Brain pericyte (primary cell): ENCODE measurements around the gene PPM1H.

Source experiments
- DNase-seq: peaks from one replicate; pipeline ENCODE4 v3.0.0-alpha.2; 2012; ENCODE audit warnings: low read depth, low spot score

PPM1H gene

DNA sequence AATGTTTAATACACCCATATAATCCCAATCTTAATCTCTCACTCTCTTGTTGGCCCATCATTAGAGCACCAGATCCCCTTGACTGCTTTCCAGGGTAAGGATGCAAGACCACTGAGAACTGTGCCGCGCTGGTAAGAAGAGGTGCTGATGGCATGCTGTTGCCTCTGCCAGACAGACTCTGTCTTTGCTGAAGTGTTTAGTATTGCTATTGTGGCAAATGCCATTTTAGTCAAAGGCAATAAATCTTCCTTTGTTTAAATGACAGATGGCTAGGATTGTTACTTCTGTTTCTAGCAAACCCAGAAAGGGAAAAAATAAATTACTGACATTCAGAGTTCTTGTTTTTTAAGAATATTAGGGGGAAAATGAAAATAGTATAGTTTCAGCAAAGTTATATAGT is 316.0 kb downstream of the PPM1H start:
- no peak for DNase-seq

DNA sequence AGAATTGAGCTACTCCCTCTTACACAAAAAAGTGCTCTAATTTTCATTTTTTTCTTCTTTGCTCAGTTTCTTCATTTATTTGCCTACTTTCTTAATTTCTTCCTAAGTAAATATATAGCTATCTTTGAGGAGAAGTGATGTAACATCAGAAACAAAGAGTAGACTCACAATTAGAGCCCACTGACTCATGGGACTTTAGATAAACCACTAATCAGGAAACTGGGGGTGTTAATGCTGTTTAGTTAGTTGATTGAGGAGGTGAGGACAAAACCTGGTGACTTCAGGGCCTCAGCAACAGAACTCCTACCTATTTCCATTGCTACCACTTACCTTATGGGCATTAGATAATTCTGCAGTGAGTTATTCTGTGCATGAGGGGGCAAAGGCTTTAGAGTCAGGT is 316.6 kb downstream of the PPM1H start:
- no peak for DNase-seq

DNA sequence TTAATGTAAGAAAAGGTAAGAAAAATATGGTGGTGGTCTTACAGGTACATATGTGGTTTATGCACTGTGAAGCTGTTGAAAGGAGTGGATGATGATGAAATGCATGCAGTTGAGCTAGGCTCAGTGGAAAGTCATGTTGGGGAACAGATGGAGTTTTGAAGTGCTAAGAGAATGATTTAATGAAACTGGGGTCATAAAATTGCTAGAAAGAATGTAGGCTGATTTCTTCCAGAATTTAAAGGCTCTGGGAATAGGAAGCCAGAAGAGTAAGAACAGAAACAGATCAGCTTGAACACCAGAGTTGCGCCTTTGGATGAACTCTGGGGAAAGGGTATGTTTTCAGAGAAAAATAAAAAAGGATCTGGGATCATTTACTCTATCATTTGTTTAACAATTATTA is 321.9 kb downstream of the PPM1H start:
- DNase-seq: no peak

DNA sequence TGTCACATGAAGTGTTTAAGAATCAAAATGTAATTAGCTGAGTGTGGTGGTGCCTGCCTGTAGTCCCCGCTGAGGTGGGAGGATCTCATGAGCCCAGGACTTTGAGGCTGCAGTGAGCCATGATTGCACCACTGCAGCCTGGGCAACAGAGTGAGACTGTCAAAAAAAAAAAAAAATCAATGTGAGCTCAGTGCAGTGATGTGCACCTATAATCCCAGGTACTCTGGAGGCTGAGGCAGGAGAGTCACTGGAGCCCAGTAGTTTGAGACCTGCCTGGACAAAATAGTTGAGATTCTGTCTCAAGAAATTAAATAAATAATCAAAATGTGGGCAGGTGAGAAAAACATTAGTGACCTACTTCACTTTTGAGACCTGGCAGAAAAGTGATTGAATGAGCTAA is 328.3 kb downstream of the PPM1H start:
- no peak for DNase-seq

DNA sequence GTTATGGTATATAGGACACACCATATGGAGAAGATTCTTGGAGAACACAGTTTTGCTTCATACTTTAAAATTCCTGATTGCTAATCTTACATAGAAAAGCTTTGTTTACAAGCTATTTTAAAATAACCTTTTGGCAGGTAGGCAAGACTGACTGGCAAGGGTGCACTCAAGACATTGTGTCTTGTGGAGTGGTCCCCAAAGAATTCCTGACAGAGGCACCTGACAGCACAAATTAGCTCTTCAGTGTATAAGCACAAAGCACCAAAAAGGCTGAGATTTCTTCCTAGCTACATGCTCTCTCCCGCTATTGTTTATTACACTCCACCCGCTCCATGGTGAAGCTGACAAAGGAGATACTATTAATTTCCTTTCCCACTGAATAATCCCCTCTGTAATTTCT is 329.0 kb downstream of the PPM1H start:
- DNase-seq: no peak

DNA sequence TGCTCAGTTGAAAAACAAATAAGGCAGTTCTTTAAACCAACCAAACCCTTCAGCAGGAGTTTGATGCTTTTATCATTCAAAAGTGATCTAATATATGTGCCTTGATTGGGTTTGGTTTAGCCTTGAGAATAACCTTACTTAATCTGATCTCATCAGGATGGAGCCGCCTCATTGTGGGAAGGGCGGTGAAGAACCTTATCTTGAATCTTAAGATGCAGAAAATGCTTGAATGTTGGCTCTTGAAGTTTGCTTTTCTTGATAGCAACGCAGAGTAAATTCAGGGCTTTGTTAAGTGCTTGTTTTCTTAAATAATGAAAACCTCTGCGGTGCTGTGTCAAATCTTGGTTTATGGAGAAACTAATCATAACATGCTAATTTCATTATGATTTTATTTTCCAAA is 330.1 kb downstream of the PPM1H start:
- DNase-seq: no peak

DNA sequence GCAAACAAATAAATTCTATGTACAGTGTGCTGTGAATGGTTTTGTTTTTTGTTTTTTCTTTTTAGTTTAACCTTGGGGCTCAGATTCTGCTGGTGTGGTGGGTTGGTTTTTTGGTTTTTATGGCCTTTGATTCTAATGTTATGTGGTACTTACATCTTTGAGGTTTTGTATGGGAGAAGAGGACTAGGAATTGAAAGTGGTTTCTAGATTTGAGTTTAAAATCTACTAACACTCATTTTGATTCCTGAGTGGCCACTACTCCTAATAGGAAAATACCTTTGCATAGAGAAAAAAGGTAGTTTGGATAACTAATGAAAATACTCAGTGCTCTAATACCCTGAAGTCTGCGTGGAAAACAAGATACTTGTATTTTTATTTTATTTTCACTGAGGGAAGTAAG is 330.6 kb downstream of the PPM1H start:
- no peak for DNase-seq

DNA sequence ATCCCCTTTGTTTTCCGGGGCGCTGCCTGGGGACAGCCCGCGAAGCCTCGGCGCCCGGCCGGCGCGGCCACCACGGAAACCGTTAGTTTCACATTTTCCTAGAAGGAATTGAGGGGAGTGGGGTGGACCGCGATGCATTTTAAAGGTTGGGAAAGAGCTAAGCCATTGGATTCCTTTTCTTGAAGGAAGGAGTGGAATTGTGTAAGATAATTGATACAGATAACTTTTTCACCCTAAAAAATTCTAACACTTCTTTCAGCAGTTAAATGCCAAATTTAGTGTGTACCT is 331.2 kb downstream of the PPM1H start:
- no peak for DNase-seq

DNA sequence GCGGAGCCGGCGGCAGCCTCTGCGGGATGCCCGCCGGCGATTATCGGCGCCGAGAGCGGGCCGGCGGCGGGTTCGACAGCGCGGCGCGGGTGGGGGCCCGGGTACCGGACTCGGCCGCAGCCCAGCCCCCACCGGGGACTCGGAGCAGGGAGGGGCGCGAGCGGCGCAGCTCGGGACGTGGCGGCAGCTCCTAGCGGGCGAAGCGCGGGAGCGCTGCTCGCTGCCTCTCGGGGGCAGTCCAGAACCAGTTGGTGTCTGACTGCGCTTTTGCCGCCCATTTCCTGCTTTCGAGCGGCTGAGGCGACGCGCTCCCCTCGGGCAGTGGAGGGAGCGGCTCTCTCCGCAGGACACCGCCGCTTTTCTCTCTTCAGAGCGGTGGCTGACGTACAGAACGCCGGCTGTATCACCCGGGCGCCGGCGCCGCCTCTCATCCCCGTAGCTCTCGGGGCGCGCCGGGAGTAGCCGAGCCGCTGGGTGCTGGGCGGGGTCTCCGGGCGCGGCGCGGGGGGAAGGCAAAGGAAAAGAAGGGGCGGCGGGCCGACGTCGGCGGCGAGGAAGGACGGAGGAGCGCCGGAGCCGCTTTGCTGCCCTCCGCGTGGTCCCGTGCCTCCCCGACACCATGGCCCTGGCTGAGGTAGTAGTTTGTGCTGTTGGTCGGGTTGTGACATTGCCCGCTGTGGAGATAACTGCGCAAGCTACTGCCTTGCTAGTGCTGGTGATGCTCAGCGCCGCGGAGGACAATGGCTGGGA is 331.7 kb downstream of the PPM1H start:
- DNase-seq: peak; percentile 77

DNA sequence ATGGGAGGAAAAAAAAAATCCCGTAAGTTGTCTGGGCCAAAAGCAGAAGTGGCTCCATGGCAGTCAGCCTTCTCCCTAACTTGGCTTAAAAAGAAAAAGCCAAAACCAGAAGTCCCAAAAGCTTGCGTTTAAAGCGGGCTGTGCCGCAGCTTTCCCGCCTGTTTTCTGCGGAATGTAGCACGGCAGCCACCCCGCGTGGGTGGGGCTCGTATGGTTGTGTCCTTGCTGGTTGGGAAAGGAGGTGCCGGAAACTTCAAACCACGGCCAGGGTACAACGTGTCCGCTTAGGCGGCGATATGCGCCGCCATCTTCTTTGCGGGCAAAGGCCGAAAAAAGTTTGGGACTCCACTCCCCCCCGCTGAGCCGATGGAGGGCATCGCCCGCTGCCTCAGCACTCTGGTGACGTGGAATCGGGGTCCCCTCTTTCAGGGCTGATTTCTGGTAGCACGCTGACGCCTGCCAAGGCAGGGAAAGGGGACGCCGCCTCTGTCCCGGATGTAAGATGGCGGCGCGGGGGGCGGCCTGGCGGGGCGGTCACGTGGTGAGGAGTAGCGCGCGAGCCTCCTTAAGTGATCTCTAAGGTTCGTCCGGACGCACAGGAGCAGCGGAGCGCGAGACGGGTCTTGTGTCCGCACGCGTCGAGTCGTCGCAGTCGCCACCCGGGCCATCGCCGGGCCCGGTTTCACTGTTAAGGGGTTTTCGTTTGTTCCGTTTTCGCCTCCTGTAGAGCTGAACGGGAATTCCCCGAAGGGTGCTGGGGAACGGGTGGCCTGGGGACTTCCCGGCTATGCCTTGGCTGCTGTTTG is 332.5 kb downstream of the PPM1H start:
- peak; percentile 78 for DNase-seq

DNA sequence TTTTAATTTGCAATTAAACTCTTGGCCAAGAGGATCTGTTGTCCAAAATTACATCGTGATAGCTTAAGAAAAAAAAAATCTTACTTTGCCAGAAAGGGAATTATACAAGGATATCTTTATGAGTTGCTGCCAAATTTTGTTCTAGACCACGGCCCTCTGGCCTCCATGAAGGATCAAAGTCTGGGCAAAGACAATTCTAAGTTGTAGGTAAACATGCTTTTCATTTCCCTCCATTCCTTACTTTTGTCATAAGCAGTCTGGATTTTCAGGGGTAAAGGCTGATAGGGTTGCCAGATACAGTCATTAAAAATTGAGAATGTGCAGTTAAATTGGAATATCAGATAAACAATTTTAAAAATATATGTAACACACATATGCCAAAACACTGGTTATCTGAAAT is 333.2 kb downstream of the PPM1H start:
- DNase-seq: no peak

DNA sequence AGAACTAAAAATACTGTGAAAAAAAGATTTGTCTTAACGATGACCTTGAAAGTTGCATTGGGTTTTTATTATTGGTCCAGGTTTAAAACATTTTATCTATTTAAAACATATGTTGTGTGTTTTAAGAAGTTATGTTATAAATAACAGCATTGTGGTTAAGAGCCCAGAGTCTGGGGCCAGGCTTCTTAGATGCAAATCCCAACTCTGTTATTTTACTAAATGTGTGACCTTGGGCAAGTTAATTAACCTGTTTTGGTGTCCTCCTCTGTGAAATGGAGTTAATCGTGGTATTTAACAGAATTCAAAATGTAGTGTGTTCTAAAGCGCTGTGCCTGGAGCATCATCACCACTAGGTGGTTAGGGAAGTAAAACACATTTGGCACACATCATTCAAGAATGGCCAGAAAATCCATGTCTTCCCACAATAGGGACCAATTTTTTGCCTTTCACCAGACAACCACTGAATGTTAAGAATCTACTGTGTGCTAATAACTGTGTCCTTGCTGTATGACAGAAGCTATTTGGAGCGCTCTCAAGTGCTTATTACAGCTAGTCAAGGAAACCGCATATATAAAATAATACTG is 335.0 kb downstream of the PPM1H start:
- DNase-seq: no peak

DNA sequence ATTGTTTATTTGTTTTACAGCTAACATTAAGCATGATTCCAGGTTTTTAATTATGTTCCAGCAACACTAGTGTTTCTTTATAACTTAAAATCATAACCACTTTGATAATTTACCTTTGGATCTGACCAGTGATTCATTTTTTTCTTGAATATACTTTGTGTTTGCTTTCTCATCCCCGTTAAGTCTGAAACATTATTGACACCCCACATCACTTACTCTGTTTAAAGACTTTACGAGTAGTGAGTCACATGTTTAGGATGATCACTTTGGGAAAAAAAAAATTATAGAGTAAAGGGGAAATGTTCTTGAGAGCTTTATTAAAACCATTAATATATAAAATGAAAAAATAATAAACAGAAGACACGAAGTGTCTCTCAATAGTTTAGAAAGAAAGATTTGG is 336.1 kb downstream of the PPM1H start:
- DNase-seq: no peak

DNA sequence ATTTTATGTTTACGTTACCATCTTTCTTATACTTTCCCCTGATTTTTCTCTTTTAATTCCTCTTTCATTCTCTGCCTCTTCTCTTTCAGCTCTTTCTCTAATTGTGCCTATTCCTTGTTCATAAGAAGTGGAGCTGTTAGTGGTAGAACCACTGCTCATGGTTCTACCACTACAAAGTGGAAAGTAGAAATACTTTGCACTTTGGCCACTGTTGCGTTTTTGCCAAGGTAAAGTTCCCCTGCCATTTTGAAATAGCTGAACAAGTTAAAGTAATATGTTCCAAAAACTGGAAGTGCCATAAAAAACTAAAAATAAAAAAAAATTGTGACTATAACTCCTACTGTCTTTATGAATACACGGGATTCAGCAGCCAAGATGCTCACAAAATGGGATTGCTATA is 337.7 kb downstream of the PPM1H start:
- DNase-seq: no peak
